DOHH2 (cell line): ENCODE results near the gene ARFGEF3.

Experiments
- H3F3A ChIP-seq: fragments of 200-600 bp; sonication (generic), shearing (Covaris generic); 2 replicates; pipeline ENCODE4 v1.6.0; 2016; ENCODE audit warnings: antibody characterized with exemption, mild to moderate bottlenecking; ENCODE audit not compliant: control insufficient read depth, insufficient read depth
- H3K27ac ChIP-seq: fragments of 200-600 bp; sonication (generic); 2 replicates; pipeline ENCODE4 v1.5.1; 2014; ENCODE audit warnings: low read depth, mild to moderate bottlenecking, low read length, moderate library complexity
- H3K27me3 ChIP-seq: fragments of 200-600 bp; sonication (generic); 2 replicates; pipeline ENCODE4 v1.6.1; 2014; ENCODE audit warnings: mild to moderate bottlenecking, low read length, mixed read lengths; ENCODE audit not compliant: control insufficient read depth
- H3K36me3 ChIP-seq: fragments of 200-600 bp; sonication (generic); 2 replicates; pipeline ENCODE4 v1.6.1; 2014; ENCODE audit warnings: mild to moderate bottlenecking, low read length, moderate library complexity, mixed read lengths; ENCODE audit not compliant: control insufficient read depth
- H3K4me1 ChIP-seq: fragments of 200-600 bp; sonication (generic); 2 replicates; pipeline ENCODE4 v1.6.1; 2014; ENCODE audit warnings: mild to moderate bottlenecking, low read length, mixed read lengths; ENCODE audit not compliant: control insufficient read depth
- H3K4me2 ChIP-seq: fragments of 200-600 bp; sonication (generic); 2 replicates; pipeline ENCODE4 v1.6.0; 2014; ENCODE audit warnings: mild to moderate bottlenecking, low read length, moderate library complexity
- H3K4me3 ChIP-seq: fragments of 200-600 bp; sonication (generic); 2 replicates; pipeline ENCODE4 v1.5.1; 2014; ENCODE audit warnings: mild to moderate bottlenecking, low read length, mixed read lengths
- H3K79me2 ChIP-seq: fragments of 200-600 bp; sonication (generic); 2 replicates; pipeline ENCODE4 v1.6.1; 2014; ENCODE audit warnings: mild to moderate bottlenecking, low read length, mixed read lengths; ENCODE audit not compliant: control insufficient read depth
- H3K9me2 ChIP-seq: fragments of 200-600 bp; sonication (generic); replicated peaks from 2 replicates; pipeline ENCODE4 v1.6.1; 2014; ENCODE audit warnings: mild to moderate bottlenecking, low read length, mixed read lengths; ENCODE audit not compliant: control insufficient read depth
- H3K9me3 ChIP-seq: fragments of 200-600 bp; sonication (generic); 2 replicates; pipeline ENCODE4 v1.6.1; 2014; ENCODE audit warnings: antibody characterized with exemption, low read length, mixed read lengths; ENCODE audit not compliant: control insufficient read depth, insufficient read depth
- H4K20me1 ChIP-seq: fragments of 200-600 bp; sonication (generic); 2 replicates; pipeline ENCODE4 v1.6.0; 2014; ENCODE audit warnings: low read depth, mild to moderate bottlenecking, antibody characterized with exemption, low read length, moderate library complexity; ENCODE audit not compliant: control insufficient read depth, insufficient read depth
- CTCF ChIP-seq: fragments of 200-600 bp; sonication (generic); IDR thresholded peaks from one replicate; pipeline ENCODE4 v1.5.1; 2014; ENCODE audit warnings: antibody characterized with exemption, mild to moderate bottlenecking, low read depth, low read length; ENCODE audit not compliant: poor library complexity, severe bottlenecking
- EZH2phosphoT487 ChIP-seq: fragments of 200-600 bp; sonication (generic); IDR thresholded peaks from 2 replicates; pipeline ENCODE4 v1.6.1; 2017; ENCODE audit warnings: borderline replicate concordance, mild to moderate bottlenecking, antibody characterized with exemption, low read length, moderate library complexity, mixed read lengths

Gene ARFGEF3

GRCh38 chr6:138142806-138143205 is 18.9 kb upstream of the ARFGEF3 start:
- no peaks in the 10 kb centered on the region for H3K4me1 ChIP-seq
- H3K9me2 ChIP-seq: no peaks in the 10 kb centered on the region
- no peaks in the 10 kb centered on the region for H3K9me3 ChIP-seq
- TF ChIP-seq CTCF: no peak
- TF ChIP-seq EZH2phosphoT487: no peak
- no peaks in the 10 kb centered on the region for H3K36me3 ChIP-seq
- 0 out of 2 replicates have a peak, but pooled peaks cover 2% of the 10 kb centered on the region for H3K27me3 ChIP-seq
- no peak overlapping the region for H3K4me2 ChIP-seq
- H3K79me2 ChIP-seq: no peaks in the 10 kb centered on the region
- no peak overlapping the region for H3K27ac ChIP-seq
- H3F3A ChIP-seq: no peaks in the 10 kb centered on the region
- H4K20me1 ChIP-seq: no peaks in the 10 kb centered on the region
- H3K4me3 ChIP-seq: no peak overlapping the region

- no peaks in the 10 kb centered on the region for H3K4me1 ChIP-seq
- H3K27ac ChIP-seq: no peak overlapping the region
- 0 out of 2 replicates have a peak, but pooled peaks cover 2% of the 10 kb centered on the region for H3K27me3 ChIP-seq
- H3K9me2 ChIP-seq: no peaks in the 10 kb centered on the region
- no peaks in the 10 kb centered on the region for H3K9me3 ChIP-seq
- no peak overlapping the region for H3K4me2 ChIP-seq
- no peaks in the 10 kb centered on the region for H3F3A ChIP-seq
- H4K20me1 ChIP-seq: no peaks in the 10 kb centered on the region
- H3K79me2 ChIP-seq: no peaks in the 10 kb centered on the region
- no peak for TF ChIP-seq CTCF
- no peak for TF ChIP-seq EZH2phosphoT487
- no peaks in the 10 kb centered on the region for H3K36me3 ChIP-seq
- no peak overlapping the region for H3K4me3 ChIP-seq
Observed at GRCh38 chr6:138145402-138145801, 16.3 kb upstream of the ARFGEF3 start.

GRCh38 chr6:138146544-138146943 is 15.2 kb upstream of the ARFGEF3 start:
- no peaks in the 10 kb centered on the region for H3F3A ChIP-seq
- no peak overlapping the region for H3K4me3 ChIP-seq
- no peak overlapping the region for H3K27ac ChIP-seq
- no peaks in the 10 kb centered on the region for H3K4me1 ChIP-seq
- no peak overlapping the region for H3K4me2 ChIP-seq
- no peak for TF ChIP-seq EZH2phosphoT487
- TF ChIP-seq CTCF: no peak
- no peaks in the 10 kb centered on the region for H3K9me2 ChIP-seq
- 0 out of 2 replicates have a peak, but pooled peaks cover 2% of the 10 kb centered on the region for H3K27me3 ChIP-seq
- H3K9me3 ChIP-seq: no peaks in the 10 kb centered on the region
- H4K20me1 ChIP-seq: no peaks in the 10 kb centered on the region
- H3K36me3 ChIP-seq: no peaks in the 10 kb centered on the region
- no peaks in the 10 kb centered on the region for H3K79me2 ChIP-seq
